GM10847 (cell line): ENCODE results near the gene ST13.
A peak's percentile ranks its signal among the peaks of the same experiment; 100 is the strongest.

Source experiments
- POLR2A ChIP-seq: IDR thresholded peaks from 2 replicates; pipeline ENCODE4 v1.6.1; 2011; ENCODE audit not compliant: insufficient read length; ENCODE audit errors: extremely low read depth

Gene ST13

GRCh38 chr22:40853961-40854360, 2.5 kb downstream of the ST13 start:
- no peak for TF ChIP-seq POLR2A

GRCh38 chr22:40853333-40853732, 3.1 kb downstream of the ST13 start:
- TF ChIP-seq POLR2A = no peak

- no peak for TF ChIP-seq POLR2A
These were observed 11.5 kb downstream of the ST13 start for GRCh38 chr22:40844951-40845350.

- no peak for TF ChIP-seq POLR2A
These were observed 18.0 kb downstream of the ST13 start for GRCh38 chr22:40838486-40838885.

- no peak for TF ChIP-seq POLR2A
These were observed 21.8 kb downstream of the ST13 start for GRCh38 chr22:40834619-40835018.

GRCh38 chr22:40829131-40829530, 27.3 kb downstream of the ST13 start:
- no peak for TF ChIP-seq POLR2A

- no peak for TF ChIP-seq POLR2A
These were observed 29.3 kb downstream of the ST13 start for GRCh38 chr22:40826984-40827741.

- TF ChIP-seq POLR2A = no peak
These were observed 33.0 kb downstream of the ST13 start for GRCh38 chr22:40823426-40823825.

GRCh38 chr22:40819599-40820140, 36.8 kb downstream of the ST13 start:
- TF ChIP-seq POLR2A = no peak

GRCh38 chr22:40818747-40819598, 37.5 kb downstream of the ST13 start, which contains the start of gene SLC25A17:
Gene SLC25A17 (minus strand): TSS chr22:40819346. CDS start chr22:40819248, 98 bp downstream.
- TF ChIP-seq POLR2A = peak; percentile 68

GRCh38 chr22:40818192-40818746, 38.2 kb downstream of the ST13 start:
- TF ChIP-seq POLR2A = no peak

GRCh38 chr22:40817737-40818136, 38.7 kb downstream of the ST13 start:
- no peak for TF ChIP-seq POLR2A

GRCh38 chr22:40813912-40814315, 42.5 kb downstream of the ST13 start:
- TF ChIP-seq POLR2A = no peak

GRCh38 chr22:40808018-40808841, 48.2 kb downstream of the ST13 start:
- TF ChIP-seq POLR2A = no peak

GRCh38 chr22:40806711-40807110, 49.7 kb downstream of the ST13 start:
- TF ChIP-seq POLR2A = no peak
